ENCODE data around the gene ROBO1.

DNA sequence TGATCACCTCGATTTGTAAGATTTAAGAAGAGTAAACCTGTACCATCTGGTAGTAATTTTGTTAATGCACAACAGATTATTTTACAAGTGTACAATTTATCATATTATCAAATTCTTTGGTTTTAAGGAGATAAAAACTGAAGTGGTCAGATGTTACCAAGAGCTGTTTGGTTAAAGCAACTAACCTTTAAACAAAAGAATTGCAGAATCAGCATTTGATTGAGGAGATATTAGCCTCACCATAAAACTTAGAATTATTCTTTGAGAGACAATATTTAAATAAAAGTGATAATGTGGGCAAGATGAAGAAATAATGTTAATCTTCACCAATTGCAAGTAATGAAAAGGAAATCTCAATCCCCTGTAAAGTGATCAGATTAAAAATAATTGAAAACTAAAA, 1034.9 kb downstream of the ROBO1 start:
- no peak for TF ChIP-seq POLR2A (IDR thresholded peaks at IDR 0.05; ENCODE audit: low read length)
- TF ChIP-seq GATA1 (IDR thresholded peaks at IDR 0.05; ENCODE audit: low read depth, low read length): no peak
